Measurements from ENCODE around the gene COPS4.
"Not testable (repeated sequence)": the region's sequence is repeated elsewhere in the genome, so short reads cannot be mapped to it uniquely, and the experiment has no call there.

Gene COPS4

GRCh38 chr4:83034630-83035494 is at the start of gene COPS4:
TSS of gene COPS4 (plus strand) at chr4:83035183. CDS start at chr4:83035225, 42 bp downstream.
- DNase-seq = peak; percentile 97

DNA sequence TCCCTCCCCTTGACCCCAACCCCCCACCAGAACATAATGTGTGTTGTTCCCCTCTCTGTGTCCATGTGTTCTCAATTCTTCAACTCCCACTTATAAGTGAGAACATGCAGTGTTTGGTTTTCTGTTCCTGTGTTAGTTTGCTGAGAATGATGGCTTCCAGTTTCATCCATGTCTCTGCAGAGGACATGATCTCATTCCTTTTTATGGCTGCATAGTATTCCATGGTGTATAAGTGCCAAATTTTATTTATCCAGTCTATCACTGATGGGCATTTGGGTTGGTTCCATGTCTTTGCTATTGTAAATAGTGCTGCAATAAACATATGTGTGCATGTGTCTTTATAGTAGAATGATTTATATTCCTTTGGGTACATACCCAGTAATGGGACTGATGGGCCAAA is 47.5 kb upstream of the COPS4 start:
- DNase-seq = not testable (repeated sequence)

DNA sequence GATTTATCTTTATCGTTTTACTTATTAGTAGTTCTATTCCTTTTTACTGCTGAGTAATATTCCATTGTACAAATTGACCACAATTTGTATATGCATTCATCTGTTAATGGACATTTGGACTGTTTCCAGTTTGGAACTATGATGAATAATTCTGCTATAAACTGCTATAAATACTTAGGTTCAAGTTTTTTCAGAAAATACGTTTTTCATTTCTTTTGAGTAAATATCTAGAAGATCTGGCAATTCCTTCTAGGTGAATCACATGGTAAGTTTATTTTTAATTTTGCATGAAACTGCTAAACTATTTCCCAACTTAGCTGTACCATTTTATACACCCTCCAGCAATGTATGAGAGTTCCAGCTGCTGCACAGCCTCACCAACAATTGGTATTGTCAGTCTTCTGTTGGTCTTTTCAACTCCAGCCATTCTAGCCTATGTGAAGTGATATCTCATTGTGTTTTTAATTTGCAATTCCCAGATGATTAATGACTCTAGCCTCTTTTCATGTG is 46.6 kb upstream of the COPS4 start:
- no peak for DNase-seq

DNA sequence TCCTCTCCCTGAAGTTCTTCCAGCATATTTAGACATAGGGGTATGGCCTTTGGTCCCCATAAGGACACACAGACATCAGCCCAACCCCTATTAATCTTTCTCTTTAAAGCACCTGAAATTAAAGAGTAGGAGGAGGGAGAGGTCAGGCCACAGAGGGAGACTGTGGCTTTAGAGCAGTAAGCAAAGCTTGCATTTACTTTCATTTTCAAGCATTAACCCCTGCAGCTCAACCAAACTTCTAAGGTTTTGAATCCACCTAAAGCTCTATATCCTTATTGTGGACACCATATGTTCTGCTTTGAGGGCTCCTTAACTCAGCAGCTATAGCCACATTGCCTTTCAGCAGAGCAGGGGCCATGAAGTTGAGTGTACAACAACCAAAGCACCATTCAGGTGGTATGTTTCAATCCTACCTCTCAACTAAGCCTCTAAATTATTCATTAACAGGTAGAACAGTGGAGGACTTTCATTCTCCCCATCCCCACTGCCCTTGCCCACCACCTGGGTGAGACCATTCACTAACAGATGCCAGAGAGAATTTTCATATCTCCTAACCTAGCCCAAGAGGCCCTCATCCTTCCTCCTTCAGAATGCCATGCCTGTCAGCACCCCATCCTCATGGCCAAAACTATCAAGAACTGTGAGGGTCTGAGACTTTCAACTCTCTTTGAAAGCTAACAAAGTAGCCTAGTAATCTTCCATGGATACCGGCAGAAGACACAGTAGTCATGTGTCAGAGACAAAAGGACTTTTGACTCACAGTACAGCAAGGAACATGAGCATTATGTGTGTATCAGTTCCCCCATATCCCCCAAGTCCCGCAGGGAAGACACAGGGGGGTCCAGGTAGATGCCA is 45.2 kb upstream of the COPS4 start:
- DNase-seq = no peak

GRCh38 chr4:82994834-82995233 is 40.1 kb upstream of the COPS4 start:
- no peak for DNase-seq

GRCh38 chr4:82998898-82999297 is 36.1 kb upstream of the COPS4 start:
- DNase-seq = no peak

- DNase-seq = no peak
These were observed 32.7 kb upstream of the COPS4 start for GRCh38 chr4:83002329-83002728.

GRCh38 chr4:83003044-83003791 is 31.8 kb upstream of the COPS4 start:
- DNase-seq = not testable (repeated sequence)

DNA sequence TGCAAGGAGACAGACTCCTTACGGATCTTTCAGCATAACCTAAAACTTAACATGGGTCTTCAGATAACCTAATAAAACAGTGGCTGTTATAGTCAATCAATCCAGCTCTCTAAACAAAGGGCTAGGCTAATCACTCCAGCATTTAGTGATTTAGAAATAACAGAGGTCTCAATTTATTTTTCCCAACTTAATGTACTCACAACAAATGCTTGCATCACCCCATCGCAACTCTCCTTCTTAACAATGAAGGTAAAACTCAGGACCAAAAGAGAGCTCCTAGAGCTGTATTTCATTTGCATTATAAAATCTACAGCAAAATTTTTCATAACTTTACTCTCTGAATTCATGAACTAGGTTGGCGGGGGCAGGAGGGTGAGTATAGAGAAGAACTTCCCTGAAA is 25.5 kb upstream of the COPS4 start:
- DNase-seq = no peak

DNA sequence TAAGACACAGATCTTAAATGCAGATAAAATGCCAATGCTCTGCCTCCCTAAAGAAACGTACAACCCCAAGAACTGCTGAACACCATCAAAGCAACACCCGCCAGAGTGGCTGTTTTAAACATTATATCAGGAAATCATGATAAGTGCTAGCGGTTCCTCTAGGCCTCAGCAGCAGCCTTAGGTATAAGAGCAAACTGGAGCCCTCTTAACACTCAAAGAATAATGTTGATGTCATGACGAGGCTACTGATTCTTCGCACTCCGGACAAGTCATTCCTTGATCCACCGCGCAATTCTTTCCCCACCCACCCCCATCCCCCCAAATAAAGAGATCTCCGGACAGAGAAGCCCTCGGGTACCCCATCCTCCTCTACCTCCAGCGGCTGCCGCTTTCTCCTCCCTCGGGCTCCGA is 24.9 kb upstream of the COPS4 start:
- DNase-seq = no peak

- DNase-seq = no peak
These were observed 24.3 kb upstream of the COPS4 start, which contains the start of gene LIN54 for GRCh38 chr4:83010522-83011318. TSS of gene LIN54 (minus strand) at chr4:83010823. CDS start at chr4:82984844, 25,979 bp downstream.

GRCh38 chr4:83011689-83012199 is 23.2 kb upstream of the COPS4 start:
- no peak for DNase-seq

DNA sequence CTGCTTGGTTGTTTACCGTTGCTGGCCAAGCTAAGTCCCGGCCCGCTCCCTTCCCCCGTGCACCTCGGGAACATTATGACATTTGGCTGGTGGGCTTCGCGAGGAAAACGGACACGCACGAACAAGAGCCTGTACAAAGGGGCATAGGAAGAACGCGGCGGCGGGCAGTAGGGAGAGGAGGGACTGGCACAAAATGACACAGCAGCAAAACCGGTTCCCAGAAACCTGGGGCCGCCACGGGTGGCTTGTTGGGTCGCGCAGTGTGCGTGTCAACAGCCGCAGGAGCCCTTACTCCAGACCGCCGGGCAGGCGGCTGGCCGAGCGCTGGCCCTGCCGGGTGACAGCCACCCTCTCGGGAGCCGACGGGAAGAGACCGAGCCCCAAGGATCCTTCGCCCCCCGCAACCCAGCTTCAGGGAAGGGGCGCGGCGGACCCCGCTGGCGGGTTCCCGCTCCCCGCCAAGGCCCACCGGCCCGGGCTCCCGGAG is 22.7 kb upstream of the COPS4 start:
- DNase-seq = no peak

GRCh38 chr4:83012687-83013419 is 22.1 kb upstream of the COPS4 start:
- peak; percentile 92 for DNase-seq

- peak; percentile 48 for DNase-seq
These were observed 21.5 kb upstream of the COPS4 start for GRCh38 chr4:83013420-83013867.

DNA sequence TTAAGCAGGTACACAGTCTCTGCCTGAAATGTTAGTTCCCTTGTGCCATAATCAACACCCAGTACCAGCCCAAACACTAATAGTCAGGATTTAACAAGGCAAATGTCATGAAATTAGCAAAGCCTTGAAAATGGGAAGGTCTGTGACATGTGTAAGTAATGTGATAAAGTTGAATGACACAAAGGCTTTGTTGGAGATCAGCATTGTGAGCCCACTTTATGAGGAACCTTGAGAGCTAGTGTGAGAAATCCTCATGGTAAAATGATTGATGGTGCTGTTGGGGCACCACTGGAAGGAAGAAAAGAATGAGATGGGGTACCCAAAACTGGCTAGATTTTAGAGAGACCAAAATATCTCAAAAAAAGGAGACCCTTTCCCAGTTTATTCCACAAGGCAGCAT is 21.1 kb upstream of the COPS4 start:
- no peak for DNase-seq

DNA sequence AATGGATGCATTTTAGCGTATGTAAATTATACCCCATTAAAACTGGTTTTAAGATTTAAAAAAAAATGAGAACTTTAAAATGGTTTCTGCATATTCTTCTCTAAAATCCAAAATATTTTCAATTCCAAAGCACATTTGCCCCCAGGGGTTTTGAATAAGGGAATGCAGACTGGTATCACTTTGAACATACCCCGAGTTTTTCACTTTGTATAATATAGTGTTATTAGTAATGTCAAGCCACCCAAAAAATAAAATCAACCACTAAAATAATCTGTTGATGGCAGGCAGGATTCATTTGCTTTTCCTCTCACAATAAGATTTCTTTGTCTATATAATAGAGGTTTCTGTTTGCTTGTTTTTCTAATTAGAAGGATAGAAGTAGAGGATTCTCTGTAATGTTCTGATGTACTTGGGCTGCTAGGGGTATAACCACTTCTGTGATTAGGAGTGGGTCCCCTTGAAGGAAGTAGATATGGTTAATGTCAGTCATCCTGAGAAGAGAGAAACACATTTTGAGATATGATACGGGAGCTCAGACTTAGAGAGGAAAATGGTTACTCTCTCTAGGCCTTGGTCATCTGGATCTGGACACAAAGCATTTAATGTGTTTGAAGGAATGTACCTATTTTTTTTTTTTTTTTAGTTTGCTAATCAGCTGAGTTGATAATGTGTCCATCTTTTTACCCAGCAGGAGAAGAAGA is 15.0 kb upstream of the COPS4 start:
- DNase-seq = no peak

DNA sequence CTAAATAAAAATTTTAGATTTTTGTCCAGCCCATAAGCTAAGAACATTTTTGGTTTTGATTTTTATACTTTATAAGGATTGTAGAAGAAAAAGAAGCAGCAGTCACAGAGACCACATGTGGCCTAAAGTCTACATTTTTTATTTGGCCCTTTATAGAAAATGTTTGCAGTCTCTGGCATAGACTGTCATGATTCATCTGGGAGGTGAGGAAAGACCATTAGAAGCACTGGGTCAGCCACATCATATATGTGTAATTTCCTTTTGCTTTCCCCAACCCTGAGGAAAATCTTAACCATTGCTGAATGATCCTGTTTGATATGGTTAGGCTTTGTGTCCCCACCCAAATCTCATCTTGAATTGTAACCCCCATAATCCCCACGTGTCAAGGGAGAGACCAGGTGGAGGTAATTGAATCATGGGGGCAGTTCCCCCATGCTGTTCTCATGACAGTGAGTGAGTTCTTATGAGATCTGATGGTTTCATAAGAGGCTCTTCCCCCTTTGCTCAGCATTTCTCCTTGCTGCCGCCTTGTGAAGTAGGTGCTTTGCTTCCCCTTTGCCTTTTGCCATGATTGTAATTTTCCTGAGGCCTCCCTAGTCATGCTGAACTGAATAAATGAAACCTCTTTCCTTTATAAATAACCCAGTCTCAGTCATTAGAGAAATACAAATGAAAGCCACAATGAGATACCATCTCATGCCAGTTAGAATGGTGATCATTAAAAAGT is 12.1 kb upstream of the COPS4 start:
- no peak for DNase-seq

GRCh38 chr4:83023599-83023998 is 11.4 kb upstream of the COPS4 start:
- DNase-seq = not testable (repeated sequence)

All from NCI-H526 treated with DMSO at 0.1 percent for 48 hours (cell line).